Ectodermal cell (in vitro differentiated cells): ENCODE measurements around the gene BRD3. TPM values are rescaled to one million over a fixed set of nuclear protein-coding genes. Genes with fewer than 3 reads are reported as not detected.
"Not testable (repeated sequence)": the region's sequence is repeated elsewhere in the genome, so short reads cannot be mapped to it uniquely, and the experiment has no call there.

Experiments
- H3K27ac ChIP-seq: 2 replicates; pipeline ENCODE4 v1.7.0; 2013; ENCODE audit warnings: mild to moderate bottlenecking, low read depth, low read length; ENCODE audit not compliant: insufficient read depth, poor library complexity, severe bottlenecking
- H3K27me3 ChIP-seq: 2 replicates; pipeline ENCODE4 v1.7.0; 2013; ENCODE audit warnings: mild to moderate bottlenecking, low read length; ENCODE audit not compliant: insufficient read depth, control insufficient read depth, poor library complexity, severe bottlenecking
- H3K36me3 ChIP-seq: one replicate; pipeline ENCODE4 v1.7.0; 2013; ENCODE audit warnings: low read length; ENCODE audit not compliant: control insufficient read depth, insufficient read depth
- H3K4me1 ChIP-seq: one replicate; pipeline ENCODE4 v1.7.0; 2013; ENCODE audit warnings: low read length; ENCODE audit not compliant: control insufficient read depth, insufficient read depth
- H3K4me3 ChIP-seq: 2 replicates; pipeline ENCODE4 v1.7.0; 2013; ENCODE audit warnings: low read depth, low read length, control low read depth; ENCODE audit not compliant: insufficient read depth
- H3K9me3 ChIP-seq: 2 replicates; pipeline ENCODE4 v1.7.0; 2013; ENCODE audit warnings: mild to moderate bottlenecking, low read length, moderate library complexity; ENCODE audit not compliant: control insufficient read depth
- WGBS, 2 experiments: methylation state at CpG; one replicate each; pipeline ENCODE4 v1.1.7; 2013; ENCODE audit warnings: missing lambda C conversion rate in 2 of 2; 5-methylcytosine and 5-hydroxymethylcytosine counted together
- polyA plus RNA-seq, 4 experiments: library from polyadenylated mRNA; stranded (reverse); fragments of 50-300 nt; gene quantifications; one replicate each; pipeline ENCODE4 v1.2.3, GENCODE V29; 2013

Gene BRD3
- polyA plus RNA-seq (2013, experiment 1 of 4) = 80.3 TPM
- polyA plus RNA-seq (2013, experiment 2 of 4) = 81.0 TPM
- 60.6 TPM for polyA plus RNA-seq (2013, experiment 3 of 4)
- 72.2 TPM for polyA plus RNA-seq (2013, experiment 4 of 4)

DNA sequence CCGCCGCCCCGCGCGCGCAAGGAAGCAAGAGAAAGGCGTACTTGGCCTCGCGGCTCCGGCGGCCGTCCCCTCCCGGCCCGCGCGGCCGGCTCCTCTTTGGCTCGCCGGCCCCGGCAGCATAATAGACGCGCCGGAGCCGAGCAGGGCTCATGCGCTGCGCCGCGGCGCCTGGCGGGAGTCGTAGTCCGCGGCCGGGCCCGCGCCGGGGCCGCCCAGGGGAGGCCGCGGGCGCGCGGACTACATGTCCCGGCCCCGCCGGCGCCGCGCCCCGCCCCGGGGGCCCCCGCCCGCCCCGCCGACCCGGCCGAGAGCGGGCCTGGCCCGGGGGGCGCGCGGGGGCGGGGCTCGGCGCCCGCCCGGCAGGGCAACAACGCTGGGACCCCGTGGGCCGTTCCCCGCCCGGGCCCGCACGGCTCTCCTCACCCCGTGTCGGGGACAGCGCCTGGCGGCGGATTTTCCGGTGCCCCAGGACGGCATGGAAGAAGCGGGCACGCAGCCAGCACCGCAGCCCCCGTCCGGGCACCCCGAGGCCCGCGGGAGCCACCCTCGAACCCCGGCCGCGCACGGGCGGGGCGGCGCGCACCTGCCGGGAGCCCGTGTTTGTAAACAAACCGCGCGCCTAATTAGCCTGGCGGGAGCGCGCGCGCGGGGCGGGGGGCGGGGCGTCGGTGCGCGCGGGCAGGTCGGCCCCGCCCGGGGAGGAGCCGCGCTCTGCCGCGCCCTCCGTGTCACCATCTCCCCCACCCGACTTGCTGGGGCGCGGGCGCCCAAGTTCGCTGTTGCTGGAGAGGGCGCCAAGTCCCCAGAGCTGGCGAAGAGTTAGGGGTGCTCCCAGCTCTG is at the start of gene BRD3:
TSS of gene BRD3 (minus strand) at position 123 of the 840 bp plus-strand sequence. CDS start 14,549 bp downstream, outside the sequence.
- peak within 1 kb of the TSS; percentile 96 for H3K4me3 ChIP-seq
- peaks cover 3% of the 10 kb centered on the region for H3K4me1 ChIP-seq
- no peaks in the 10 kb centered on the region for H3K36me3 ChIP-seq
- no peaks in the 10 kb centered on the region for H3K9me3 ChIP-seq
- H3K27me3 ChIP-seq = peaks cover 26% of the 10 kb centered on the region
- 0% methylated on average over 131 of the region's 131 CpGs for WGBS, 2 experiments
- H3K27ac ChIP-seq = peak within 1 kb of the TSS; percentile 86

DNA sequence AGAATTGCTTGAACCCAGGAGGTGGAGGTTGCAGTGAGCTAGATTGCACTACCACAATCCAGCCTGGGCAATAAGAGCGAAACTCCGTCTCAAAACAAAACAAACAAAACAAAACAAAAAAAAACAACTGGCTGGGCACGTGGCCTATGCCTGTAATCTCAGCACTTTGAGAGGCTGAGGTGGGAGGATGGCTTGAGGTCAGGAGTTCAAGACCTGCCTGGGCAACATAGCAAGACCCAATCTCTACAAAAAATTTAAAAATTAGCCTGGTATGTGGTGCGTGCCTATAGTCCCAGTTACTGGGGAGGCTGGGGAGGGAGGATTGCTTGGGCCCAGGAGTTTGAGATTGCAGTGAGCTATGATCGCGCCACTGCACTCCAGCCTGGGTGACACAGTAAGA is 44.7 kb upstream of the BRD3 start:
- WGBS, 2 experiments = 80 to 92% methylated on average over 6 of the region's 6 CpGs
- Histone ChIP-seq H3K4me3 (no peak overlapping the region), H3K9me3 (no peaks in the 10 kb centered on the region), H3K36me3 (no peaks in the 10 kb centered on the region), H3K27me3 (no peaks in the 10 kb centered on the region), H3K4me1 (no peaks in the 10 kb centered on the region), H3K27ac (no peak overlapping the region)

DNA sequence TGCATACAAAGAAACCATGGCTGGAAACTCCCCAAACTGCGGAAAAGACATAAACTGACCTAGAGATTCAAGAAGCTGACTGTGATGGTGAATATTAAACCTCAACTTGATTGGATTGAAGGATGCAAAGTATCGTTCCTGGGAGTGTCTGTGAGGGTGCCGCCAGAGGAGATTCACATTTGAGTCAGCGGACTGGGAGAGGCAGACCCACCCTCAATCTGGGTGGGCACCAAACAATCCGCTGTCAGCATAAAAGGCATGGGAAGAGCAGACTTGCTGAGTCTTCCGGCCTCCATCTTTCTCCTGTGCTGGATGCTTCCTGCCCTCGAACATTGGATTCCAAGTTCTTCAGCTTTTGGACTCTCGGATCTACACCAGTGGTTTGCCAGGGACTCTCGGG is 43.2 kb upstream of the BRD3 start:
- Histone ChIP-seq H3K36me3 (no peaks in the 10 kb centered on the region), H3K9me3 (no peaks in the 10 kb centered on the region), H3K4me3 (no peak overlapping the region), H3K4me1 (no peaks in the 10 kb centered on the region), H3K27me3 (no peaks in the 10 kb centered on the region), H3K27ac (no peak overlapping the region)
- 87 to 88% methylated on average over 9 of the region's 9 CpGs for WGBS, 2 experiments

DNA sequence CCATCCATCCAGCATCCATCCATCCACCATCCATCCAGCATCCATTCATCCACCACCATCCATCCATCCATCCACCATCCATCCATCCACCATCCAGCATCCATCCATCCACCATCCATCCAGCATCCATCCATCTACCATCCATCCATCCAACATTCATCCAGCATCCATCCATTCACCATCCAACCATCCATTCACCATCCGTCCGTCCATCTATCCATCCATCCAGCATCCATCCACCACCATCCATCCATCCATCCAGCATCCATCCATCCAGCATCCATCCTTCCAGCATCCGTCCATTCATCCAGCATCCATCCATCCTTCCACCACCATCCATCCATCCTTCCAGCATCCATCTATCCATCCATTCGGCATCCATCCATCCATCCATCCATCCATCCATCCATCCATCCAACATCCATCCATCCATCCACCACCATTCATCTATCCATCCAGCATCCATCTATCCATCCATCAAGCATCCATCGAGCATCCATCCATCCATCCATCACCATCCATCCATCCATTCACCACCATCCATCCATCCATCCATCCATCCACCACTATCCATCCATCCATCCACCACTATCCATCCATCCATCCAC is 35.7 kb upstream of the BRD3 start:
- Histone ChIP-seq H3K4me1 (no peaks in the 10 kb centered on the region), H3K27me3 (peaks cover 3% of the 10 kb centered on the region), H3K4me3 (no peak overlapping the region), H3K36me3 (no peaks in the 10 kb centered on the region), H3K9me3 (no peaks in the 10 kb centered on the region), H3K27ac (no peak overlapping the region)
- WGBS, 2 experiments = 69 to 72% methylated on average over 5 of the region's 5 CpGs

DNA sequence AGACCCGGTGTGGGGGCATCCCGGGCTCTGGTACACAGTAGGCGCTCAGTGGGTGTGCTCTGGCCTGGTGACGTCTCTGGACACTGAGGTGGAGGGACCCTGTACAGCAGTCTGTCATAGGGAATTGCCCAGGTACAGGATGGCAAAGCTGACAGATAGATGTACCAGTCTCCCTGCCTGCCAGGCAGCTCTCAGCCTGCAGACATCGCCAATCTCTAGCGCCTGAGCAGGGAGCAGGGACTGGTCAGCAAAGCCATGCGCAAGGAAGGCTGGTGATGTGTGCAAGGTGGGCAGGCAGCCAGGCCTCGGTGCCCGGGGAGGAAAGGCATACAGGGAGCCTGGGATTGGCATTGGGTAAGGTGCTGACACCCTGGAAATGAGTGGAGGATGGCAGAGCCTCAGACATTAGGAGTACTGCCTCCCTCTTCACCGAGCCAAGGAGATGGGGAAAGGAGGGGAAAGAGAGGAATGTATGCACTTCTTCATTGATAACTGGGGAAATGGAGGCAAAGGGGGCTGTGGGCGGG is 33.9 kb upstream of the BRD3 start:
- Histone ChIP-seq H3K9me3 (no peaks in the 10 kb centered on the region), H3K4me1 (no peaks in the 10 kb centered on the region), H3K36me3 (no peaks in the 10 kb centered on the region), H3K4me3 (no peak overlapping the region), H3K27me3 (peaks cover 3% of the 10 kb centered on the region), H3K27ac (no peak overlapping the region)
- 88% methylated on average over 11 of the region's 11 CpGs for WGBS, 2 experiments

DNA sequence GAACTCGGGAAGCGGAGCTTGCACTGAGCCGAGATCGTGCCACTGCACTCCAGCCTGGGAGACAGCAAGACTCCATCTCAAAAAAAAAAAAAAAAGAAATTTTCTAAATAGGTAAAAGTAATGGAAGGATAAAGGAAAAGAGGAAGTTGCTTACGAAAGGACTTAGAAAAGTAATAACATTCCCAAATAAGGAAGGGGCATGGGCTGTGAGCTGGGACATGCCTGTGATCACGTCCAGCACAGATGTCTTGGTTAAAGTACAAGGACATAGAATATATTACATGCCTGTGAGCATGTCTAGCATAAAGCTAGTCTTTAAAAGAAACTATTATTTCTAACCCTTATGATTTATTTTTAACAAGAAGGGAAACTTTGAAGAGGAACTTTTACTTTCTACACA is 33.3 kb upstream of the BRD3 start:
- not testable (repeated sequence) for H3K36me3 ChIP-seq, H3K27ac ChIP-seq, H3K4me1 ChIP-seq, H3K4me3 ChIP-seq, H3K27me3 ChIP-seq, H3K9me3 ChIP-seq
- 87 to 92% methylated on average over 6 of the region's 6 CpGs for WGBS, 2 experiments

DNA sequence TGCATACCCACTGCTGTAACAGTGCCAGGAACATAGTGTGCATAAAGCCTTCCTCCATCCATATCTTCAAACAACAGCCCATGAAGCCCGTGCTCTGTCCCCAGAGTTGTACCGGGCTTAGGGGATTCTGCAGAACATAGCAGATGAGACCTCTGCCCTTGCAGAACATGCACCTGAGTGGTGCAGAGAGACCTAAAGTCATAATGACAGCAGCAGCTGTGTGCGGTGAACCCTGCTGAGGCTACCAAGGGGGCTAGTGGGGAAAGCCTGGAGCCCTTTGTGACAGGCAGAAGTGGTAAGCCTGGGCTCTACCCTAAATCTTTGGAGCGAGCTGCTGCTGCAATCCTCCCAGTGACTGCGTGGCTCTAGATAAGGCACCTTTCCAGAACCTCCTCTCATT is 32.2 kb upstream of the BRD3 start:
- Histone ChIP-seq H3K36me3 (no peaks in the 10 kb centered on the region), H3K27me3 (peaks cover 3% of the 10 kb centered on the region), H3K4me3 (no peak overlapping the region), H3K4me1 (no peaks in the 10 kb centered on the region), H3K27ac (no peak overlapping the region), H3K9me3 (no peaks in the 10 kb centered on the region)
- whole genome bisulfite sequencing, 2 experiments = 91% methylated on average over 5 of the region's 5 CpGs

DNA sequence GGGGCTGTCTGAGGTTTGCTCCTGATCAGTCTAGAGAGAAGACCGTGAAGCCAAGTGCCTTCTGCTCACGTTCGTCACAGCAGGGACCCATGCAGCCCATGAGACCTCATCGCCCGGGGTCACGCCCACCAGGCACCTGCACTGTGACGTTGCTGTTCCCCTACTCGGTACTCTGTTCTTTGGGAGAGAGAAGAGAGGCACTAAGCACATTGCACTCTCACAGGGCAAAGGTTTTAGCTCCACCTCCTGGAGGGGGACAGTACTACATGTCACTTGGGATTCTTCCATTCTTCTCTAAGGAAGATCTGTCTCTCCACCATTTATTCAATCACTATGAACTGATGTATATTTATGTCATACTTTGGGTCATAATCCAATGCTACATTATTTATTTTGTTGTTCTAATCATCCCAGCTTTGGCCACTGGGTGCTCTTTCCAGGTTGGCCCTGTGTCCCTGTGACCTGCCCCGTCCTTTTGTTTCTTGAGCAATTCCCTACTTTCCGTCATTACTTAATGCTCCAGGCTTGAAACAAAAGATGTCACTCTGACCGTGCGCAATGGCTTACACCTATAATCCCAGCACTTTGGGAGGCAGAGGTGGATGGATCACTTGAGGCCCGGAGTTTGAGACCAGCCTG is 31.4 kb upstream of the BRD3 start:
- no peaks in the 10 kb centered on the region for H3K9me3 ChIP-seq
- H3K4me1 ChIP-seq = no peaks in the 10 kb centered on the region
- H3K36me3 ChIP-seq = no peaks in the 10 kb centered on the region
- 56 to 60% methylated on average over 13 of the region's 13 CpGs for WGBS, 2 experiments
- H3K27ac ChIP-seq = no peak overlapping the region
- H3K4me3 ChIP-seq = no peak overlapping the region
- H3K27me3 ChIP-seq = peaks cover 3% of the 10 kb centered on the region

DNA sequence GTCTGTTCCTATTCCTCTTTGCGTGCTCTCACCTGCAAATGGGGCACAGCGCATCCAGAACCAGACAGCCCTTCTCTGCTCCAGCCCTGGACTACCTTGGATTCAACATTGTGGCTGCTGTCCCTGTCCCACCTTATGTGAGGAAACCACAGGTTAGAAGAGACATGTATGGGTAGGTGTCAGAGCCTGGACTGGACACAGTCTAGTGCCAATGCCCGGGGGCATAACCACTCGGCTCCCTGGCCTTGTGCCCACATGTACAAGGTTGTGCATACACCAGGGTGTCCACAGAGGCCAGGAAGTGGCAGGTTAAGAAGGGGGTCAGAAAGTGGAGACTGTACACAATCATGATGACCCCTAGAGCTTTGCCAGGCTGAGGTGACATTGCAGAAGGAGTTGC is 22.1 kb upstream of the BRD3 start:
- WGBS, 2 experiments = 91 to 93% methylated on average over 4 of the region's 4 CpGs
- no peak overlapping the region for H3K4me3 ChIP-seq
- no peaks in the 10 kb centered on the region for H3K27me3 ChIP-seq
- H3K9me3 ChIP-seq = no peaks in the 10 kb centered on the region
- H3K4me1 ChIP-seq = no peaks in the 10 kb centered on the region
- H3K27ac ChIP-seq = no peak overlapping the region
- no peaks in the 10 kb centered on the region for H3K36me3 ChIP-seq
